Activated CD8-positive, alpha-beta memory T cell treated with anti-CD3 and anti-CD28 coated beads for 36 hours (primary cell): ENCODE results near the gene MEF2C. TPM values are rescaled to one million over a fixed set of nuclear protein-coding genes. Genes with fewer than 3 reads are reported as not detected.

ENCODE experiments used
- CTCF ChIA-PET: fragments of 350-600 bp; sonication (Branson Sonifier 250); formaldehyde crosslinking; loops from one replicate; lab custom pipeline; 2021; ENCODE audit warnings: antibody characterized with exemption; lab: Charles Lee
- POLR2A ChIA-PET: fragments of 350-600 bp; sonication (Branson Sonifier 250); formaldehyde crosslinking; loops from one replicate; lab custom pipeline; 2021; ENCODE audit warnings: antibody characterized with exemption; lab: Charles Lee
- total RNA-seq, 2 experiments: library from RNA; stranded (reverse); gene quantifications; one replicate each; pipeline ENCODE4 v1.2.3, GENCODE V29; 2021

MEF2C gene
- total RNA-seq, 2 experiments from 2014 or later: 0.08 to 0.15 TPM

GRCh38 chr5:88675168-88675707, 207.7 kb downstream of the MEF2C start:
- ChIA-PET CTCF (interaction anchor here (0.7 kb wide), 1 partner anchor 23 kb away, joined by 3 read pairs; no protein-coding TSS in a partner anchor), POLR2A (no interaction called here)

- POLR2A ChIA-PET: no interaction called here
Measured at GRCh38 chr5:88674356-88675167, 208.4 kb downstream of the MEF2C start.

GRCh38 chr5:88673253-88674105, 209.5 kb downstream of the MEF2C start:
- ChIA-PET POLR2A (no interaction called here), CTCF (interaction anchor here (0.7 kb wide), 1 partner anchor 12 kb away, joined by 3 read pairs; no protein-coding TSS in a partner anchor)

More at GRCh38 chr5:88674356-88675167, 208.4 kb downstream of the MEF2C start:
- CTCF ChIA-PET: no interaction called here

GRCh38 chr5:88672644-88673252, 210.2 kb downstream of the MEF2C start:
- ChIA-PET POLR2A (no interaction called here), CTCF (interaction anchor here (1.3 kb wide), 1 partner anchor 18 kb away, joined by 3 read pairs; no protein-coding TSS in a partner anchor)

GRCh38 chr5:88671505-88672499, 211.2 kb downstream of the MEF2C start:
- POLR2A ChIA-PET: no interaction called here
- CTCF ChIA-PET: interaction anchor here (1.3 kb wide), 1 partner anchor 19 kb away, joined by 3 read pairs; no protein-coding TSS in a partner anchor

- ChIA-PET POLR2A (no interaction called here), CTCF (no interaction called here)
Measured at GRCh38 chr5:88671106-88671504, 211.9 kb downstream of the MEF2C start.

- CTCF ChIA-PET: no interaction called here
- POLR2A ChIA-PET: no interaction called here
Measured at GRCh38 chr5:88670461-88670860, 212.5 kb downstream of the MEF2C start.

GRCh38 chr5:88669371-88670050, 213.5 kb downstream of the MEF2C start:
- ChIA-PET POLR2A (no interaction called here), CTCF (no interaction called here)

GRCh38 chr5:88667496-88668201, 215.3 kb downstream of the MEF2C start:
- POLR2A ChIA-PET: no interaction called here
- CTCF ChIA-PET: no interaction called here
